HCT116 (cell line): ENCODE results near the gene TCEA2. TPM values are rescaled to one million over a fixed set of nuclear protein-coding genes. Genes with fewer than 3 reads are reported as not detected.
"Not testable (repeated sequence)": the region's sequence is repeated elsewhere in the genome, so short reads cannot be mapped to it uniquely, and the experiment has no call there.

Experiments
- ATAC-seq: fragments of 200-7000 bp; cut with Tn5 transposase; 2 replicates; pipeline ENCODE4 v1.9.1; 2020; ENCODE audit warnings: mild to moderate bottlenecking, moderate library complexity
- BruUV-seq: library from RNA; stranded (reverse); fragments of 400-500 nt; replicated peaks from 2 replicates; lab custom pipeline; 2021; lab: Mats Ljungman, UMichigan
- CTCF ChIA-PET: fragments of 300-600 bp; sonication (Branson Sonifier 250); formaldehyde crosslinking; loops from one replicate; lab custom pipeline; 2021; ENCODE audit warnings: antibody characterized with exemption; lab: Charles Lee
- POLR2A ChIA-PET: fragments of 300-600, 350-600 bp; sonication (Branson Sonifier 250); formaldehyde crosslinking; loops from one replicate; lab custom pipeline; 2021; ENCODE audit warnings: antibody characterized with exemption; lab: Charles Lee
- RAD21 ChIA-PET, 2 experiments: fragments of 300-600 bp; sonication (Branson Sonifier 250); formaldehyde crosslinking; loops; one replicate each; lab custom pipeline; 2023; ENCODE audit warnings: low total read pairs in 2 of 2; ENCODE audit not compliant: uncharacterized antibody in 2 of 2, unreplicated experiment in 2 of 2, low non-redundant PET in 1 of 2; lab: Charles Lee
- DNase-seq: peaks from one replicate; pipeline ENCODE4 v3.0.0-alpha.2; 2010; ENCODE audit warnings: low read depth, low spot score
- H2AFZ ChIP-seq: fragments of 200-600 bp; shearing (Covaris generic), sonication (generic); 2 replicates; pipeline ENCODE4 v1.6.1; 2017; ENCODE audit warnings: low read depth, mixed run types, mixed read lengths, antibody characterized with exemption, low read length; ENCODE audit not compliant: poor library complexity, severe bottlenecking
- H3K27ac ChIP-seq: 2 replicates; pipeline ENCODE4 v1.5.1; 2012; ENCODE audit warnings: low read depth, low read length
- H3K27me3 ChIP-seq: fragments of 200-600 bp; sonication (generic); 2 replicates; pipeline ENCODE4 v1.6.1; 2016; ENCODE audit warnings: mixed run types, low read length, mixed read lengths; ENCODE audit not compliant: insufficient read depth
- H3K36me3 ChIP-seq, 2 experiments: fragments of 200-500 bp in 1 of 2; fragments of 200-600 bp in 1 of 2; sonication (Bioruptor generic) in 1 of 2; sonication (generic) in 1 of 2; 2 replicates each; pipeline versions ENCODE4 v1.5.1 to v1.6.1; 2014 to 2016; ENCODE audit warnings: low read length in 2 of 2, inconsistent platforms in 1 of 2, mixed read lengths in 1 of 2, mixed run types in 1 of 2; ENCODE audit not compliant: insufficient read depth in 2 of 2, control insufficient read depth in 1 of 2
- H3K4me1 ChIP-seq, 2 experiments: fragments of 200-600 bp in 1 of 2; sonication (generic) in 1 of 2; 2 replicates each; pipeline versions ENCODE4 v1.5.1 to v1.6.1; 2012 to 2017; ENCODE audit warnings: low read length in 2 of 2, inconsistent platforms in 1 of 2, mild to moderate bottlenecking in 1 of 2, mixed read lengths in 1 of 2, mixed run types in 1 of 2, moderate library complexity in 1 of 2; ENCODE audit not compliant: insufficient read depth in 2 of 2, control insufficient read depth in 1 of 2
- H3K4me2 ChIP-seq: fragments of 200-600 bp; sonication (generic); 2 replicates; pipeline ENCODE4 v1.6.1; 2017; ENCODE audit warnings: mixed run types, low read length, mixed read lengths
- H3K4me3 ChIP-seq, 2 experiments: fragments of 200-600 bp in 1 of 2; sonication (generic) in 1 of 2; replicated peaks in 1 of 2; 2 replicates each; pipeline ENCODE4 v1.5.1; 2011 to 2016; ENCODE audit warnings: low read length in 2 of 2, control low read depth in 1 of 2, low read depth in 1 of 2, mild to moderate bottlenecking in 1 of 2, mixed read lengths in 1 of 2, mixed run types in 1 of 2
- H3K79me2 ChIP-seq: fragments of 200-600 bp; sonication (generic); 2 replicates; pipeline ENCODE4 v1.6.1; 2017; ENCODE audit warnings: mild to moderate bottlenecking, mixed run types, low read length, moderate library complexity, mixed read lengths; ENCODE audit not compliant: insufficient read depth
- H3K9ac ChIP-seq: fragments of 200-600 bp; sonication (generic); 2 replicates; pipeline ENCODE4 v1.6.1; 2016; ENCODE audit warnings: low read length, mixed read lengths
- H3K9me2 ChIP-seq: fragments of 200-600 bp; sonication (generic), shearing (Covaris generic); 2 replicates; pipeline ENCODE4 v1.6.1; 2017; ENCODE audit warnings: mixed run types, mild to moderate bottlenecking, moderate library complexity; ENCODE audit not compliant: insufficient read depth
- H3K9me3 ChIP-seq, 2 experiments: fragments of 200-500 bp in 1 of 2; fragments of 200-600 bp in 1 of 2; sonication (Bioruptor generic) in 1 of 2; sonication (generic) in 1 of 2; 2 replicates each; pipeline ENCODE4 v1.6.1; 2014 to 2017; ENCODE audit warnings: low read length in 2 of 2, mixed read lengths in 2 of 2, inconsistent platforms in 1 of 2, low read depth in 1 of 2, mild to moderate bottlenecking in 1 of 2, mixed run types in 1 of 2, moderate library complexity in 1 of 2; ENCODE audit not compliant: control insufficient read depth in 1 of 2, insufficient read depth in 1 of 2
- H4K20me1 ChIP-seq: fragments of 200-600 bp; sonication (generic), shearing (Covaris generic); 2 replicates; pipeline ENCODE4 v1.6.1; 2017; ENCODE audit warnings: mixed run types, mild to moderate bottlenecking, moderate library complexity; ENCODE audit not compliant: insufficient read depth
- CBX3 ChIP-seq: IDR thresholded peaks from 2 replicates; pipeline ENCODE4 v1.6.1; 2012; ENCODE audit warnings: low read depth
- EZH2 ChIP-seq: fragments of 200-600 bp; sonication (generic); IDR thresholded peaks from 2 replicates; pipeline ENCODE4 v1.6.1; 2017; ENCODE audit warnings: antibody characterized with exemption, mixed run types
- POLR2A ChIP-seq: IDR thresholded peaks from 2 replicates; pipeline ENCODE4 v1.7.0; 2011; ENCODE audit warnings: borderline replicate concordance; ENCODE audit not compliant: insufficient read depth, insufficient read length; ENCODE audit errors: extremely low read depth
- RAD21 ChIP-seq: IDR thresholded peaks from 2 replicates; pipeline ENCODE4 v1.6.1; 2012; ENCODE audit warnings: low read depth, mild to moderate bottlenecking
- SIN3A ChIP-seq: IDR thresholded peaks from 2 replicates; pipeline ENCODE4 v1.6.1; 2012; ENCODE audit warnings: low read depth
- SRF ChIP-seq: IDR thresholded peaks from 2 replicates; pipeline ENCODE4 v1.6.1; 2012; ENCODE audit warnings: low read depth
- TCF7L2 ChIP-seq: IDR thresholded peaks from 2 replicates; pipeline ENCODE4 v1.7.0; 2011; ENCODE audit warnings: borderline replicate concordance, inconsistent platforms; ENCODE audit not compliant: insufficient read depth, insufficient read length; ENCODE audit errors: extremely low read depth
- YY1 ChIP-seq: IDR thresholded peaks from 2 replicates; pipeline ENCODE4 v1.6.1; 2011; ENCODE audit warnings: low read length, low read depth, moderate library complexity, mild to moderate bottlenecking; ENCODE audit not compliant: insufficient replicate concordance; ENCODE audit errors: extremely low read depth
- intact Hi-C: fragments of 100-400 bp; cut with micrococcal nuclease; formaldehyde crosslinking; loops from 2 replicates; pipeline ENCODE4 v1.10.0; 2022
- total RNA-seq: library from RNA; stranded (reverse); gene quantifications from one replicate; pipeline ENCODE4 v1.2.1, GENCODE V29; 2021; ENCODE audit not compliant: unreplicated experiment
- TF ChIP-seq, protein P1 (sequence below): IDR thresholded peaks from 2 replicates; pipeline ENCODE4 v1.6.1; 2012; ENCODE audit warnings: low read depth
- TF ChIP-seq, protein P2 (sequence below): IDR thresholded peaks from 2 replicates; pipeline ENCODE4 v1.6.1; 2012
- TF ChIP-seq, protein P3 (sequence below): IDR thresholded peaks from 2 replicates; pipeline ENCODE4 v1.6.1; 2011; ENCODE audit warnings: mild to moderate bottlenecking, low read length, moderate library complexity; ENCODE audit not compliant: insufficient replicate concordance; ENCODE audit errors: extremely low read depth
- TF ChIP-seq, protein P4 (sequence below): IDR thresholded peaks from 2 replicates; pipeline ENCODE4 v1.6.1; 2012

TCEA2 gene
- total RNA-seq, 1 experiment from 2014 or later = 29.7 TPM

DNA sequence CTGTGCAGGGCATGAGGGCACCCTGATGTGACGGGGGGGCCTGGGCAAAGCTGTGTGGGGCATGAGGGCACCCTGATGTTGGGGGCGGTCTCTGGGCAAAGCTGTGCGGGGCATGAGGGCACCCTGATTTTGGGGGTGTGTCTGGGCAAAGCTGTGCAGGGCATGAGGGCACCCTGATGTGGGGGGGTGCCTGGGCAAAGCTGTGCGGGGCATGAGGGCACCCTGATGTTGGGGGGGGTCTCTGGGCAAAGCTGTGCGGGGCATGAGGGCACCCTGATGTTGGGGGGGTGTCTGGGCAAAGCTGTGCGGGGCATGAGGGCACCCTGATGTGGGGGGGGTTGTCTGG lies 54.4 kb downstream of the TCEA2 start:
- ATAC-seq, H3K27me3 ChIP-seq, CTCF ChIA-PET, POLR2A ChIA-PET, H3K4me2 ChIP-seq, BruUV-seq, H2AFZ ChIP-seq, RAD21 ChIA-PET, H3K9me2 ChIP-seq, H3K9me3 ChIP-seq, DNase-seq, H3K4me3 ChIP-seq, H3K27ac ChIP-seq, intact Hi-C loops, H4K20me1 ChIP-seq, H3K79me2 ChIP-seq, H3K4me1 ChIP-seq, H3K36me3 ChIP-seq, H3K9ac ChIP-seq: not testable (repeated sequence)

DNA sequence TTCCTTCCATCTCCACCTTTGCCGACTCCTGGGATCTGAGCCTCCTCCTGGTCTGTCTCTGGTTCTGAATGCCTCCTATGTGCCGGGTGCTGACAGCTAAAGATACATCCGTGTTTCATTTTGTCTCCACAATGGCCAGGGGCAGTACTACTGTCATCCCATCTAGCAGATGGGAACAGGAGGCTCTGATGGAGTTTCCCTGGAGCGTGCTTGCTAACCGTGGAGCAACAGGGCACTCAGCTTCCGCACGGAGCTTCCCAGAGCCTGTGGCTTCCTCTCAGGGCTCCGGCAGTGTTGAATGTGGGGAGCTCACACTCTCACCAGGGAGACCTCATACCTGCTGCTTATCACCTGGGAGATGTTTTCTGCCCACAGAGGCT lies 56.3 kb downstream of the TCEA2 start:
- Histone ChIP-seq H3K27me3 (no peaks in the 10 kb centered on the region), H3K36me3 (no peaks in the 10 kb centered on the region), H3K9ac (no peak overlapping the region), H3K9me2 (no peaks in the 10 kb centered on the region), H3K79me2 (no peaks in the 10 kb centered on the region), H3K4me3 (no peak overlapping the region), H4K20me1 (no peaks in the 10 kb centered on the region), H3K9me3 (no peaks in the 10 kb centered on the region), H2AFZ (no peak overlapping the region), H3K27ac (no peak overlapping the region; the same call in 1 of the 2 replicates), H3K4me1 (peaks cover 0 to 8% of the 10 kb centered on the region in 2 experiments; a peak in 2 of 4 replicates), H3K4me2 (no peak overlapping the region)
- ATAC-seq (no peak), DNase-seq (no peak)
- POLR2A ChIA-PET = no interaction called here
- TF ChIP-seq YY1 = no peak
- TF ChIP-seq, protein P1, sequence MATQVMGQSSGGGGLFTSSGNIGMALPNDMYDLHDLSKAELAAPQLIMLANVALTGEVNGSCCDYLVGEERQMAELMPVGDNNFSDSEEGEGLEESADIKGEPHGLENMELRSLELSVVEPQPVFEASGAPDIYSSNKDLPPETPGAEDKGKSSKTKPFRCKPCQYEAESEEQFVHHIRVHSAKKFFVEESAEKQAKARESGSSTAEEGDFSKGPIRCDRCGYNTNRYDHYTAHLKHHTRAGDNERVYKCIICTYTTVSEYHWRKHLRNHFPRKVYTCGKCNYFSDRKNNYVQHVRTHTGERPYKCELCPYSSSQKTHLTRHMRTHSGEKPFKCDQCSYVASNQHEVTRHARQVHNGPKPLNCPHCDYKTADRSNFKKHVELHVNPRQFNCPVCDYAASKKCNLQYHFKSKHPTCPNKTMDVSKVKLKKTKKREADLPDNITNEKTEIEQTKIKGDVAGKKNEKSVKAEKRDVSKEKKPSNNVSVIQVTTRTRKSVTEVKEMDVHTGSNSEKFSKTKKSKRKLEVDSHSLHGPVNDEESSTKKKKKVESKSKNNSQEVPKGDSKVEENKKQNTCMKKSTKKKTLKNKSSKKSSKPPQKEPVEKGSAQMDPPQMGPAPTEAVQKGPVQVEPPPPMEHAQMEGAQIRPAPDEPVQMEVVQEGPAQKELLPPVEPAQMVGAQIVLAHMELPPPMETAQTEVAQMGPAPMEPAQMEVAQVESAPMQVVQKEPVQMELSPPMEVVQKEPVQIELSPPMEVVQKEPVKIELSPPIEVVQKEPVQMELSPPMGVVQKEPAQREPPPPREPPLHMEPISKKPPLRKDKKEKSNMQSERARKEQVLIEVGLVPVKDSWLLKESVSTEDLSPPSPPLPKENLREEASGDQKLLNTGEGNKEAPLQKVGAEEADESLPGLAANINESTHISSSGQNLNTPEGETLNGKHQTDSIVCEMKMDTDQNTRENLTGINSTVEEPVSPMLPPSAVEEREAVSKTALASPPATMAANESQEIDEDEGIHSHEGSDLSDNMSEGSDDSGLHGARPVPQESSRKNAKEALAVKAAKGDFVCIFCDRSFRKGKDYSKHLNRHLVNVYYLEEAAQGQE = no peak
- no peak for TF ChIP-seq CBX3
- no peak for TF ChIP-seq SIN3A
- no peak for TF ChIP-seq TCF7L2
- TF ChIP-seq RAD21 = no peak
- no peak for TF ChIP-seq EZH2
- TF ChIP-seq POLR2A = no peak
- TF ChIP-seq, protein P2, sequence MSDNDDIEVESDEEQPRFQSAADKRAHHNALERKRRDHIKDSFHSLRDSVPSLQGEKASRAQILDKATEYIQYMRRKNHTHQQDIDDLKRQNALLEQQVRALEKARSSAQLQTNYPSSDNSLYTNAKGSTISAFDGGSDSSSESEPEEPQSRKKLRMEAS = no peak
- no peak for TF ChIP-seq SRF
- TF ChIP-seq, protein P3, sequence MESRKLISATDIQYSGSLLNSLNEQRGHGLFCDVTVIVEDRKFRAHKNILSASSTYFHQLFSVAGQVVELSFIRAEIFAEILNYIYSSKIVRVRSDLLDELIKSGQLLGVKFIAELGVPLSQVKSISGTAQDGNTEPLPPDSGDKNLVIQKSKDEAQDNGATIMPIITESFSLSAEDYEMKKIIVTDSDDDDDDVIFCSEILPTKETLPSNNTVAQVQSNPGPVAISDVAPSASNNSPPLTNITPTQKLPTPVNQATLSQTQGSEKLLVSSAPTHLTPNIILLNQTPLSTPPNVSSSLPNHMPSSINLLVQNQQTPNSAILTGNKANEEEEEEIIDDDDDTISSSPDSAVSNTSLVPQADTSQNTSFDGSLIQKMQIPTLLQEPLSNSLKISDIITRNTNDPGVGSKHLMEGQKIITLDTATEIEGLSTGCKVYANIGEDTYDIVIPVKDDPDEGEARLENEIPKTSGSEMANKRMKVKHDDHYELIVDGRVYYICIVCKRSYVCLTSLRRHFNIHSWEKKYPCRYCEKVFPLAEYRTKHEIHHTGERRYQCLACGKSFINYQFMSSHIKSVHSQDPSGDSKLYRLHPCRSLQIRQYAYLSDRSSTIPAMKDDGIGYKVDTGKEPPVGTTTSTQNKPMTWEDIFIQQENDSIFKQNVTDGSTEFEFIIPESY = no peak
- TF ChIP-seq, protein P4, sequence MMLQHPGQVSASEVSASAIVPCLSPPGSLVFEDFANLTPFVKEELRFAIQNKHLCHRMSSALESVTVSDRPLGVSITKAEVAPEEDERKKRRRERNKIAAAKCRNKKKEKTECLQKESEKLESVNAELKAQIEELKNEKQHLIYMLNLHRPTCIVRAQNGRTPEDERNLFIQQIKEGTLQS = no peak
- intact Hi-C loops = no loop called here
- no TSS peak for BruUV-seq
- RAD21 ChIA-PET = no interaction called here
- CTCF ChIA-PET = interaction anchor here (1.1 to 1.9 kb wide), 4 partner anchors 80 to 581 kb away, joined by 3 to 16 read pairs (median 8); partner anchors contain the start of genes PRPF6 and PTK6
